Esophagus squamous epithelium (tissue), 5 donors: Measurements from ENCODE around the gene PALD1. TPM values are rescaled to one million over a fixed set of nuclear protein-coding genes. Genes with fewer than 3 reads are reported as not detected.

ENCODE experiments used
- DNase-seq: peaks from one replicate; lab custom pipeline; 2025; lab: John Stamatoyannopoulos, UW
- H3K27ac ChIP-seq, 4 donors: fragments of 200-600 bp; sonication (generic); one replicate each; pipeline ENCODE4 v1.5.1; 2016 to 2019; ENCODE audit warnings: mild to moderate bottlenecking in 1 of 4
- H3K27me3 ChIP-seq, 4 donors: fragments of 200-600 bp; sonication (generic); 1 replicate in 3 of 4; 2 replicates in 1 of 4; pipeline versions ENCODE4 v1.5.1 to v1.6.0; 2017 to 2021; ENCODE audit warnings: antibody characterized with exemption in 1 of 4
- H3K36me3 ChIP-seq, 3 donors: fragments of 200-600 bp; sonication (generic); one replicate each; pipeline ENCODE4 v1.5.1; 2016 to 2019
- H3K4me1 ChIP-seq, 3 donors: fragments of 200-600 bp; sonication (generic); one replicate each; pipeline ENCODE4 v1.5.1; 2017 to 2019
- H3K4me3 ChIP-seq, 4 donors: fragments of 200-600 bp; sonication (generic); 1 replicate in 3 of 4; 2 replicates in 1 of 4; pipeline ENCODE4 v1.5.1; 2016 to 2019; ENCODE audit warnings: mild to moderate bottlenecking in 2 of 4, moderate library complexity in 1 of 4
- H3K9me3 ChIP-seq, 3 donors: fragments of 200-600 bp; sonication (generic); one replicate each; pipeline ENCODE4 v1.5.1; 2016 to 2019
- CTCF ChIP-seq, 6 experiments: fragments of 450-650 bp in 4 of 6; fragments of 200-600 bp in 2 of 6; sonication (generic) in 2 of 6; IDR thresholded peaks; one replicate each; pipeline ENCODE4 v1.5.1; 2016 to 2019; ENCODE audit warnings: antibody characterized with exemption in 6 of 6, mild to moderate bottlenecking in 4 of 6, moderate library complexity in 4 of 6
- POLR2A ChIP-seq, 4 donors: fragments of 450-650 bp; IDR thresholded peaks; one replicate each; pipeline ENCODE4 v1.6.1; 2017; ENCODE audit warnings: antibody characterized with exemption in 4 of 4, mild to moderate bottlenecking in 4 of 4, moderate library complexity in 3 of 4
- WGBS, 2 donors: methylation state at CpG; one replicate each; pipeline ENCODE4 v1.1.5; 2018; 5-methylcytosine and 5-hydroxymethylcytosine counted together
- intact Hi-C: fragments of 100-400 bp; cut with DNase I; formaldehyde crosslinking; loops from one replicate; pipeline ENCODE4 v1.15.0; 2022
- total RNA-seq, 4 donors: library from RNA; depleted of rRNA; stranded (reverse); fragments of >200 nt; gene quantifications; one replicate each; pipeline ENCODE4 v1.1.0, GENCODE V29; 2016
- donor health status: DM: yes; HTN: yes; CAD: no.

The PALD1 gene
- total RNA-seq, 4 donors from 2014 or later, result 2.6 to 11.3 (median 4.5) TPM

- no peaks in the 10 kb centered on the region for H3K27me3 ChIP-seq
- TF ChIP-seq POLR2A (IDR thresholded peaks at IDR 0.05) (no peak), CTCF (IDR thresholded peaks at IDR 0.05) (no peak)
- no peak overlapping the region for H3K4me3 ChIP-seq
- WGBS, 2 donors, result 74 to 78% methylated on average over 12 to 14 of the region's 14 CpGs
- peaks cover 0 to 16% (median 0%) of the 10 kb centered on the region in 3 donors for H3K36me3 ChIP-seq
- no peak overlapping the region for H3K27ac ChIP-seq
- DNase-seq, result no peak
- no peaks in the 10 kb centered on the region for H3K9me3 ChIP-seq
- no peaks in the 10 kb centered on the region for H3K4me1 ChIP-seq
- intact Hi-C loops, result no loop called here
These were observed 63.4 kb downstream of the PALD1 start for GRCh38 chr10:70541736-70542564.

- H3K27me3 ChIP-seq, result no peaks in the 10 kb centered on the region
- no peaks in the 10 kb centered on the region for H3K4me1 ChIP-seq
- intact Hi-C loops, result no loop called here
- 71 to 83% methylated on average over 3 of the region's 3 CpGs for WGBS, 2 donors
- H3K36me3 ChIP-seq, result peaks cover 0 to 16% (median 0%) of the 10 kb centered on the region in 3 donors
- TF ChIP-seq POLR2A (IDR thresholded peaks at IDR 0.05) (no peak), CTCF (IDR thresholded peaks at IDR 0.05) (no peak)
- no peaks in the 10 kb centered on the region for H3K9me3 ChIP-seq
- H3K4me3 ChIP-seq, result no peak overlapping the region
- no peak overlapping the region for H3K27ac ChIP-seq
- DNase-seq, result no peak
These were observed 64.0 kb downstream of the PALD1 start for GRCh38 chr10:70542565-70542938.

GRCh38 chr10:70543911-70544310 lies 65.3 kb downstream of the PALD1 start:
- WGBS, 2 donors, result 83 to 100% methylated on average over 1 of the region's 1 CpG
- intact Hi-C loops, result no loop called here
- DNase-seq, result no peak
- no peak for TF ChIP-seq POLR2A (IDR thresholded peaks at IDR 0.05)
- no peak for TF ChIP-seq CTCF (IDR thresholded peaks at IDR 0.05)
- Histone ChIP-seq H3K9me3 (no peaks in the 10 kb centered on the region), H3K36me3 (peaks cover 0 to 10% (median 0%) of the 10 kb centered on the region in 3 donors), H3K4me1 (no peaks in the 10 kb centered on the region), H3K27me3 (no peaks in the 10 kb centered on the region), H3K27ac (no peak overlapping the region), H3K4me3 (no peak overlapping the region)

- intact Hi-C loops, result no loop called here
- no peak for DNase-seq
- H3K9me3 ChIP-seq, result no peaks in the 10 kb centered on the region
- TF ChIP-seq POLR2A (IDR thresholded peaks at IDR 0.05) (no peak), CTCF (IDR thresholded peaks at IDR 0.05) (no peak)
- no peak overlapping the region for H3K27ac ChIP-seq
- no peak overlapping the region for H3K4me3 ChIP-seq
- H3K4me1 ChIP-seq, result no peaks in the 10 kb centered on the region
- WGBS, 2 donors, result 74 to 86% methylated on average over 7 to 10 of the region's 12 CpGs
- H3K27me3 ChIP-seq, result no peaks in the 10 kb centered on the region
- peaks cover 0 to 10% (median 0%) of the 10 kb centered on the region in 3 donors for H3K36me3 ChIP-seq
These were observed 66.1 kb downstream of the PALD1 start for GRCh38 chr10:70544431-70545340.
